Epithelial cell of prostate (primary cell): ENCODE results near the gene WDTC1.

Experiments
- DNase-seq: peaks from one replicate; pipeline ENCODE4 v3.0.0-alpha.2; 2011; ENCODE audit warnings: low read depth, low spot score
- H3K27ac ChIP-seq: fragments of 450-650 bp; 2 replicates; pipeline ENCODE4 v1.5.1; 2017; ENCODE audit warnings: mild to moderate bottlenecking

WDTC1 gene

DNA sequence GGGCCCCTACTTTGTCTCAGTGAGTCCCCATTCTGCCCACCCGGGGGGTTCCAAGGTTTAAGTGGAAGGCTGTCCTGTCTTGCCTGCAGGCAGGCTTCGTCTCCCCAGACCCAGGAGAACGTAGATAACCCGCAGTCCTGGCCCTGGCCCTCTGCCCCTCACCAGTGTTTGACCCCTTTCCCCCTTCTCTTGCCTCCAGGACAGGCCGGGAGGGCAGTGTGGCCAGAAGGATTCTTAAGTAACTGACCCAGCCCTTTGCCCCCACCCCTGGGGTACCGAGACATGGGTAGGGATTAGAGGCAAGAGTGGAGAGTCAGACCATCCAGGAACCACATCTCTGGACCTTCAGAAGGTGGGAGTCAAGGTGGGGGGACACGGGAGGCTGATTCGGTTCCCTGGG lies 96.4 kb downstream of the WDTC1 start:
- DNase-seq, result no peak
- no peak overlapping the region for H3K27ac ChIP-seq

DNA sequence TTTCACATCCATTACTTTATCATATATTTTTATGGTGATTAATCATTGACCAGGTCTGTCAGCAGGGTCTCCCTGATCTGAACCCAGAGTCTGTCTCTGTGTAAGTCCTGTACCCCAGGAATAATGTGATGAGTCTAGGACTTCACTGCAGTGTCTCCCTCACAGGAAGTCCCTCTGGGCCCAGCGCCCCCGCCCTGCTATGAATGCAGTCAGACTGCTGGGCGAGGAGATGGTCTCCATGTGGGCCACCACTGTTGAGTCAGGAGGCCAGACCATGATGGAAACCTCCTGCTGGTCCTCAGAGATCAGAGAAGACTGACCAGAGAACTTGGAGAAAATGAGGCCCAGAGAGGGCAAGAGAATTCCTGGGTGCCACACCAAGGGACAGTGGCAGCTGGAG lies 97.0 kb downstream of the WDTC1 start:
- no peak for DNase-seq

DNA sequence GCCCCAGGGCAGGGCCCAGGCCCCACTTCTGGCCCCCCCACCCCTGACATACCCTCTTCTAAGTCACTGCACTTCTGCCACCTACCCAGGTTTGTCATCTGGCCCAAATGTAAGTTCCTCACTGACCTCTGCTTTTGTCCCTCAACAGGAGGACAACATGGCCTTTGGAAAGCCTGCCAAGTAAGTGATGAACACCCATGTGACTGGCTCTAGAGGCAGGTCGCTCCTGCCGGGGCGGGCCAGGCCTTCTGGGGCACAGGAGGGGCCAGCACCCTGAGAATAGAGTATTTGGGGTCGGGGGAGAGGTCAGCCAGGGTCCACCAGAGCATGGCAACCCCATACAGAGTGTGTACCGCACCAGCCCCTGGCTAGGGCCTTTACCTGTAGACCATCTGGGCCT lies 97.5 kb downstream of the WDTC1 start:
- H3K27ac ChIP-seq, result no peak overlapping the region
- no peak for DNase-seq

More for the DNA sequence above, 97.0 kb downstream of the WDTC1 start:
- no peak overlapping the region for H3K27ac ChIP-seq

DNA sequence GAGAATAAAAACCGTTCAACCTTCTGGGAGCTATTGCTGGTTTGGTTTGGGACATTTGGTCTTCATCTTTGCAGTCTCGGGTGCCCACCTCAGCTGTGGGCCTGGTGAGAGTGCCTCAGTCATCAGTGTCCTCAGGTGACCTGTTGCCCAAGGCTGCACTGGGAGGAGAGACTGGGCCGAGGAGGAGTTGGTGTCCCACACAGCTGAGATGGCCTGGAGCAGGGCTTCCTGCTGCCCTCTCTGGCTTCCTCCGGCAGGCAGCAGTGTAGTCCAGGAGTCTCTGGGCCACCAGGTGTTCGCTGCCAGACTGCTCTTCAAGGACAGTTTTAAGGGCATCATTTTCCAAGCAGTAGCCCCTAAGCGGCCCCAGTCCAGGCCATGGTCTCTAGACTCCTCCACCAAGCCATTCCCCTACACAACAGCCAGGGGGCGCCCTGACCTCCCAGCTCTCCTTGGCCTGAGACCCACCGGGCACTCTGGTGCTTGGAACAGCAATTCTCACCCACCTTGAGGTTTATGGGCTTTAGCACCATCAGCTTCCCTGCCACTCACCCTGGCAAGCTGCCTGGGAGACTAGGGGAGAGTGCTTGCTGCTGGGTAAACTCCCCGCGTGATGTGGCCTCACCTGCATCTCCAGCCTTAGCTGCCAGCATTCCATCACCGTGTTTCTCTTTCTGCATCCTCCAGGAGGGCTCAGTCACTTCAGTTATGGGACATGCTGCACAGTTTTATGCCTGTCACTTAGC lies 98.3 kb downstream of the WDTC1 start:
- no peak overlapping the region for H3K27ac ChIP-seq
- DNase-seq, result no peak

DNA sequence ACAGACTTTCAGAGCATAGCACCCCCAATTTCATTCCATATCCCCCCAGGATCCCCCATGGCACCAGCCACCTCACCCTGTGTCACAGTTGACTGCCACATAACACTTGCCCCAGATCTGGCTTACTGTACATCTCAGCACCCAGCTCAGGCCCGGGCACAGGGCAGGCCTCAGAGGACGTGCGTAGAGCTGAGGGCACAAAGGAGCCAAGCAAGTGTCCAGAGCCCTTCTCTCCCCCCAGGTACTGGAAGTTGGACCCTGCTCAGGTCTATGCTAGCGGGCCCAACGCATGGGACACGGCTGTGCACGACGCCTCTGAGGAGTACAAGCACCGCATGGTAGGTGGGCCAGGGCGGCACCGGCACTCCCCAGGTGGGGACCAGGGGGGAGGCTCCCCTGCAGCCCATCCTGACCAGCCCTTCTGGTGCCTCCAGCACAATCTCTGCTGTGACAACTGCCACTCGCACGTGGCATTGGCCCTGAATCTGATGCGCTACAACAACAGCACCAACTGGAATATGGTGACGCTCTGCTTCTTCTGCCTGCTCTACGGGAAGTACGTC lies 99.4 kb downstream of the WDTC1 start:
- no peak for DNase-seq
- no peak overlapping the region for H3K27ac ChIP-seq

DNA sequence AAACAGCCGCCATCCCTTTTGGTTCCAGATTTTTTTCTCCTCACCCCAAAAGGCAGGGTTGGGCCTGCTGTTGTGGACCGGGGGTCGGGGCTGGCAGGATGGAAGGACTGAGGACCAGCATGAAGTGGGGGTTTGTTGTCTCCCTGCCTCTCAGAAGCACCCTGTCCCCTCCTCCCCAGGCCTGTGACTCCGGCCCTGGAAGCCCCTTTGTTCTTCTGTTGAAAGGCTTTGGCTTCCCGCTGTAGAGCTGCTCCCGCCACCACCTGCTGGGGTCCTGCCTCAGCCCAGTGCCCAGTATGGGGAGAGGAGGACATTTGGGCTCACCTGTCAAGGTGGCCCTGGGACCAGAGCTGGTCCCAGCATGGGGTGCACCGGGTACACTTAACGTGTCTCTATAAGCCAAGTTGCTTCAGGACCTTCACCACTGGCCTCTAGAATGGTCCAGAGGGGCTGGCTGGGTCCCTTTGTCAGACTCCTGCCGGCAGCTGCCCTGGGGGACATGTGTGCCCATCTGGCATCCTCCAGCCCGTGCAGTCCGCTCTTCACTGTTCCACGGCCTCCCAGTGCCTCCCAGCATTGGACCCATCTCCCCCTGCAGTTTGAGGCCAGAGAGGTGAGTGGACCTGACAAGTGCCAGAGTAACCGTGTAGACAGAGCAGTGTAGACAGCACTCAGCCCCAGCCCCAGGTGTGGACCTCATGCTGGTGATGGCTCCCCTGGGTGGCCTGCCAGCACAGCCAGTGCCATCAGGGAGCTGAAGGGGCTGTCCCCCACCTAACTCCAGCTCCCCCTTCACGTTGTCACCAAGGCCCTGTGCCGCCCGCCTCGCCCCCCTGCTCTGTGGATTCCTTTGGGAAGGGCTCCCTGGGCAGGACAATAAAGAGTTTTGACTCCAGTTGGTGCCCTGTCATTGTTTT lies 101.3 kb downstream of the WDTC1 start:
- no peak for DNase-seq

DNA sequence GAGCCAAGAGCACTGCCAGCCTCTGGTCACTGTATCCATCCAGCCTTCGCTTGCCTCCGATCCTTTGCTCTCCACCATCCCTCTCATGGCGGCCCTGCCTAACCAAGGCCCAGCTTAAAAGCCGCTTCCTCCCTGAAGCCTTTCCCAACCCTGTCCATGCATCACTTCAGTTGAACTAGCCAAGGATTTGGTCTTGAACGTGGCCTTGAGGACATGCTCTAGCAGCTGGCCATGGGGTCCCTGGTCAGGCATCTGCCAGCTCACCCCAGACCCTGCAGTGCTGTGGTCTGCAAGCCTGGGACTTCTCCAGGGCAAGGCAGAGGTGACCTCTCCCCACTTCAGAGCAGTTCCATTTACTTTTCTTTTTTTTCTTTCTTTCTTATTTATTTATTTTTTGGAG lies 102.3 kb downstream of the WDTC1 start:
- DNase-seq, result no peak
- H3K27ac ChIP-seq, result no peak overlapping the region

More for the DNA sequence above, 101.3 kb downstream of the WDTC1 start:
- no peak overlapping the region for H3K27ac ChIP-seq

DNA sequence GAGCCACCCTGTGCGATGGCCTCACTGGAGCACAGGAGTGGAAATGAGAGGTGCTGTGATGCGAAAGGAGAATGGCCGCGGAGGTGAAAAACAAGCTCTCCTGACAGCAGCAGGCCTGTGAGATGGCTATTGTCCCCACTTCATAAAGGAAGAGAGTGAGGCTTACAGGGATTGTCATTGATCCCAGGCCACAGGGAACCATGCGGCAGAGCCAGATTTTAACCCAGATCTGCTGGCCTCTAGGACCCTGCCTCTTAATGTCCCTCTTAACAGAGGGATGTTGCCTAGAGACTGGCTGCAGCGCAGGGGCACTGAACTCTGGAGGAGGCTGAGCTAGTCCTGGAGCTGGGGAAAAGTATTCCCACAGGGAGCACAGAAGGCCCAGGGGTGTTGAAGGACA lies 104.3 kb downstream of the WDTC1 start:
- H3K27ac ChIP-seq, result no peak overlapping the region
- DNase-seq, result no peak

DNA sequence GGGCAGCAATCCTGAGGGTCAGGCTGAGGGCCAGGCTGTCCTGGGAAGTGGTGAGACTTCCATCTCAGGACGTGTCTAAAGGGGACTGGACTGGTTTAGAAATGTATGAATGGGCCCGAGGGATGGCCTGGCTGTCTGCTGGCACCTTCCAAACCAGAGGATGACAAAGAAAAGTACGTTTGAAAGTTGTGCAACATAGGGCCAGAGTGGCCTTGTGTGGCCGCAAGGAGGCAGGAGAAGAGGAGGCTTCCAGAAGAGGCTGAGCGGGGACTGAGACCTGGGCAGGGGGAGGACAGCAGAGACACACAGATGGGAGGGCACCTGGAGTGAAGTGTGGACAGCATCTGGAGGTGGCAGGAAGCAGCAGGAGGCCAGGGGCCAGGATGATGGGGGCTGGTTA lies 104.8 kb downstream of the WDTC1 start:
- no peak for DNase-seq
- H3K27ac ChIP-seq, result no peak overlapping the region

DNA sequence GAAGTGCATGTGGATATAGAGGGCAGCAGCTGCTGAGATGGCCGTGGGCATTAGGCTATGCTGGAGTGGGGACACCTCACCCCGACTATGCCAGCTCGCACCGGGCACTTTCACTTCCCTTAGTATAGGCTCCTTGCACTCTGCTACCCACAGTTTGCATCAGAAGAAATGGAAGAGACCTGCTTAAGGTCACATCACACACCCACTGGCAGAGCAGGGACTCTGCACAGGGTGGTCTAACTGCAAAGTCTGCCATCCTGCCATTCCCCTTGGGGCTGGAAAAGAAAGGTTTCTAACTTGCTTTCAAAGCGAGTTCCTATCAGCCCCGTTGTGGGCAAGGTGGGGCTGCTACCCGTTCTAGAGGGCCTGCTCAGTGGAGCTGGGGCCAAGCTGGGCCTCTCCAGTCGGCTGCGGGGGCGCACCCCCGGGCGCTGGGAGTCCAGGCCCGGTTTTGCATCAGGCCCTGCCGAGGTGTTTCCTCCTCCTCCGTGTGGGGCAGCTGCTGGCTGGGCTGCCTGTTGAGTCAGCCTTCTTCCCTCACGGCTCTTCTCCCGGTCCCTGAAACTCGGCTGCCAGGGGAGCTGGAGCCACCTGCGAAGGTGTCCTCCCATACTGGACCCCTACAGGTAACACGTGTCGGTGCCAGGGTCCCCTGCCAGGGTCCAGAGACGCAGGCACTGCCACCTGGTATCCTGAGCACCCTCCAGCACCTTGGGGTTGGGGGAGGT lies 107.3 kb downstream of the WDTC1 start, which contains the start of gene SYTL1:
TSS of gene SYTL1 (plus strand) at position 498 of the 728 bp plus-strand sequence. CDS start 3,313 bp downstream, outside the sequence.
- DNase-seq, result peak; percentile 52
- peak within 1 kb of the TSS; percentile 94 for H3K27ac ChIP-seq

DNA sequence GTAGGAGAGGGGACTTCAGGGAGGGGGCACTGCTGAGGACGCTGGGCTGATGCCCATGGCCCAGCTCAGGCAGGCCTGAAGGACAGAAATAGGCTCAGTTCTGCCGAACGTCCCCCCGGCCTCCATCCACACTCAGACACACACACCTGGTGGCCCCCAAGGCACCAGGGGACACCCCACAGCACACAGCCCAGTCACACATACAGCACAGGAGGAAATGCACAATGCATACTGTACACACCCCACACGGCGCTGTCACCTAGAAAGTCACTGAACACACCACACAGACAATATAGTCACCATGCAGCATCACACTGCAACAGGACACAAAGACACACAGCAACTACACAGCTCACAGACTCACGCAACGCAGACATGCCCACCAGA lies 108.0 kb downstream of the WDTC1 start:
- DNase-seq, result no peak
- H3K27ac ChIP-seq, result peak overlapping the region; percentile 94

DNA sequence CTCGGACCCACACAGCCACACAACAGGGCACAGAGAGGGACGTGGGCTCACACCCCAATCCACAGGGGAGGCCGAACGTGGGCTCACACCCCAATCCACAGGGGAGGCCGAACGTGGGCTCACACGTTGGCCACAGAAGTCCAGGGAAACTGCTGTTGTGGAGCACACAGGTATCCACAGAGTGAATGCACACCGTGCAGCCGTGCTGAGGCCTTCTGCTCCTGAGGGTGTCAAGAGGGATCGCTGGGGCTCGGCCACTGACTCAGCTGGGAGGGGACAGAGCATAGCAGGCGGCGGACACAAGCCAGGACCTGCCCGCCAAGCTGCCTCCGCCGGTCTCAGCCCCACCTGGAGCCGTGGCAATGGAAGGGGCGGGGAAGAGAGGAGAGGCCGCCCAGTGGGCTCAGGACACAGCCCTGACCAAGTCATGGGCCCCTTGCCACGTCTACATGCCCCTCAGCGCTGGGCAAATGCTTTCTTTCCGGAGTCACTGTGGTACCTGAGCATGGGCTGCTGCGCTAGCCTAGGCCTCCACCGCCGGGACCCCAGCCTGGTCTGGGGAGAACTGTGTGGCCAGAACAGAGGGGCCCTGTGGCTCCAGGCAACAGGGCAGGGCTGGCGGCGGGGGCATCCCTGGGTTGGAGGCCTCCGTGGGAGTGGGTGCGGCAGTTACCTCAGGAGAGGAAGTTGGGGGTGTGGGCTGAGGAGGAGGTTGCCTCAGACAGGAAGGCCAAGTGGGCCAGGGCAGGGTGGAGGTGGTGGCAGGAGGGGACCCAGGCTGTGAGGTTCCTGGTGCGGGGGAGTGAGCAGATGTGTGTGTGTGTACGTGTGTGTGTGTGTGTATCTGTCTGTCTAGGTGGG lies 108.6 kb downstream of the WDTC1 start:
- H3K27ac ChIP-seq, result peak overlapping the region; percentile 94
- peak; percentile 87 for DNase-seq

DNA sequence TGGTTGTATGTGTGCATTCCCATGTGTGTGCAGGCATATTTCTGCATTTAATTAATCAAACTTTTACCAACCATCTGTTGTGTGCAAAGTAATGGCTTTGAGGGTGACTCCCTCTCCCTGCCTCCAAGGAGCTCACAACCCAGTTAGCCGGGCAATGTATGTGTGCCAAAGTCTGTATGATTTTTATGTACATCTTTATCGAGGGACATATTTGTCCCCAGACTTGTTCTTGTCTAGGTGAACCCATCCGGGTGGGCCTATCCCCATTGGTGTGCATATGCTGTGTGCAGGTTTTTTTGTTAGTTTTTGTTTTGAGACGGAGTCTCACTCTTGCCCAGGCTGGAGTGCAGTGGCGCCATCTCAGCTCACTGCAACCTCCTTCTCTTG lies 109.2 kb downstream of the WDTC1 start:
- H3K27ac ChIP-seq, result peak overlapping the region; percentile 94
- DNase-seq, result no peak

DNA sequence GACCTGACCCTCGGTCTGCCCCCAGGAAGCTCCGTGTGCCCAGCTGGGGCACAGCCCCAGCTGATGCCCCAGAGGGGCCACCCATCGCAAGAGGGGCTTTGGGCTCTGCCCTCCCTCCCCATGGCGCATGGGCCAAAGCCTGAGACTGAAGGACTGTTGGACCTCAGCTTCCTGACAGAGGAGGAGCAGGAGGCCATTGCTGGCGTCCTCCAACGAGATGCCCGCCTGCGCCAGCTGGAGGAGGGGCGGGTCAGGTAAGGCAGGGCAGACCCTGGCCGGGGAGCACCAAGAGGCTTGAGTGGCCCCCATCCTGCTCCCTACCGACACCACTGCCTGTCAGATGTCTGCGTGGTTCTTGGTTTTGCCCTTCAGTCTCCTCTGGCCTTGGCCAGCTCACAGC lies 110.8 kb downstream of the WDTC1 start:
- DNase-seq, result no peak
- no peak overlapping the region for H3K27ac ChIP-seq

DNA sequence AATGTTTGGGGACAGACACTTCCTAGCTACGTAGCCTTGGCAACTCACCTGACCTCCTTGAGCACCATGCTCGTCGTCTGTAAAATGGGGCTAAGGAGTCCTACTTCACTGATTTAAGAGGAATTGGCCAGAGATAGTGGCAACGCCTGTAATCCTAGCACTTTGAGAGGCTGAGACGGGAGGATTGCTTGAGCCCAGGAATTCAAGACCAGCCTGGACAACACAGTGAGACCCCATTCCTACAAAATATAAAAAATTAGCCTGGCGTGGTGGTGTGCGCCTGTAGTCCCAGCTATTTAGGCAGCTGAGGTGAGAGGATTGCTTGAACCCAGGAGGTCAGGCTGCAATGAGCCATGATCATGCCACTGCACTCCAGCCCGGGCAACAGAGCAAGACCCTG lies 111.9 kb downstream of the WDTC1 start:
- DNase-seq, result no peak
- no peak overlapping the region for H3K27ac ChIP-seq

DNA sequence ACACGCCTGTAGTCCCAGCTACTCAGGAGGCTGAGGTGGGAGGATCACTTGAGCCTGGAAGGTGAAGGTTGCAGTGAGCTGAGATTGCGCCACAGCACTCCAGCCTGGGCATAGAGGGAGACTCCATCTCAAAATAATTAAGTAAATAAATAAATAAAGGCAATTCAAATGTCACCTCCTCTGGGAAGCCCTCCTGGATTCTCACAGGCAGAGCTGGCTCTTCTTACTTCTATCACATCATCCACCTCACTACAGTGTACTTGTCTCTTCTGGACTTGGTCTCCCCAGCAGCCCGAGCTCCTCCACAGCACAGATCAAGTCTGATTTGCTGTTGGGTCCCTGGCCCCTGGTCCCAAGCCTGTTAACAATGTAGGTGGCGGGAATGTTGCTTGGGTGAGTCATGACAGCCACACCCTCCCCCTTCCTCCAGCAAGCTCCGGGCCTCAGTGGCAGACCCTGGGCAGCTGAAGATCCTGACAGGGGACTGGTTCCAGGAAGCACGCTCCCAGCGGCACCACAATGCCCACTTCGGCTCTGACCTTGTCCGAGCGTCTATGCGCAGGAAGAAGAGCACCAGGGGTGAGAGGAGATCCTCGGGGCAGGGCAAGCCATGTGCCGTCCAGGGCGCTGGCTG lies 112.7 kb downstream of the WDTC1 start:
- no peak overlapping the region for H3K27ac ChIP-seq
- DNase-seq, result no peak

DNA sequence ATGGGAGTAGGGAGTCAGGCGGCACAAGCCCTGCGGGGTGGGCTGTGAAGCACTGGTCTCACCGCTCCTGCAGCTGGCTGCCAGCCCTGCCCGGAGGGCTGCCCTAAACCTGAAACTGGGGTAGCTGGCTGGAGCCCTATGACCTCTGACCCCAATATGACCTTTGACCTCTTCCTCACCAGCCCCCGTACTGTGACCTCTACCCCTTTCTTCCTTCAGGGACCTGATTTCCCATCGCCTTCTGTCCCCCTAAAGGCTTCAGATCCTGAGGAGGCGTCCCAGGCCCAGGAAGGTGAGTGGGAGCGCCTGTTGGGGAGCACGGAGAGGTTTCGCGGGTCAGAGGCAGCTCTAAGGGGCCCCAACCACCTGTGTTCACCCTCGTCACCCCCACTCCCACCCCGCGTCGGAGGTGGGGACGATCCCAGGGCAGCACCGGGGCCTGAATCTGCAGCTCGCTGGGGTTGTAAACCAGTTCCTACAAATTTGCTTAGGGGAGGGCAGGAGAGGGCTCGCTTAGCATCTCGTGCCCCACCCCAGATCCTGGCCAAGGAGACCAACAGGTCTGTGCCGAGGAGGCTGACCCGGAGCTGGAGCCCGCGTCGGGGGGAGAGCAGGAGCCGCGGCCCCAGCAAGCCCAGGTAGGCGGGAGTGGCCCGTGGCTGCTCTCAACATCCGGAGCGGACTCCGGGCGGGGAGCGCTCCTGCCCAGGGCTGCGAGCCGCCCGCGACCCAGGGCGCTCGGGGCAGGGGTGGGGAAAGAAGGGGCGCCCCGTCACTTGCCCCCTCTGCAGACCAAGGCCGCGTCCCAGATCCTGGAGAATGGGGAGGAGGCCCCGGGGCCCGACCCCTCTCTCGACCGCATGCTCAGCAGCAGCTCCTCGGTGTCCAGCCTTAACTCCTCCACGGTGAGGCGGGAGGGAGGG lies 114.7 kb downstream of the WDTC1 start:
- peak overlapping the region; percentile 37 for H3K27ac ChIP-seq
- DNase-seq, result no peak
